GM23248 (cell line): ENCODE measurements around the gene SYPL1. TPM values are rescaled to one million over a fixed set of nuclear protein-coding genes. Genes with fewer than 3 reads are reported as not detected.

ENCODE experiments used
- DNase-seq: peaks from one replicate; pipeline ENCODE4 v3.0.0-alpha.2; 2015
- H2AFZ ChIP-seq: fragments of 200-600 bp; sonication (generic); 2 replicates; pipeline ENCODE4 v1.6.1; 2016; ENCODE audit warnings: antibody characterized with exemption
- H3F3A ChIP-seq: fragments of 200-600 bp; sonication (generic); 2 replicates; pipeline ENCODE4 v1.6.1; 2016; ENCODE audit warnings: mild to moderate bottlenecking, antibody characterized with exemption, mixed run types; ENCODE audit not compliant: insufficient read depth
- H3K27ac ChIP-seq: fragments of 200-600 bp; sonication (generic); 2 replicates; pipeline ENCODE4 v1.5.1; 2016; ENCODE audit warnings: mild to moderate bottlenecking
- H3K27me3 ChIP-seq: fragments of 200-600 bp; sonication (generic); replicated peaks from 2 replicates; pipeline ENCODE4 v1.6.1; 2016; ENCODE audit warnings: mild to moderate bottlenecking; ENCODE audit not compliant: insufficient read depth
- H3K36me3 ChIP-seq: fragments of 200-600 bp; sonication (generic); 2 replicates; pipeline ENCODE4 v1.6.1; 2016; ENCODE audit warnings: low read depth, mild to moderate bottlenecking
- H3K4me1 ChIP-seq: fragments of 200-600 bp; sonication (generic); 2 replicates; pipeline ENCODE4 v1.6.1; 2016; ENCODE audit warnings: mild to moderate bottlenecking; ENCODE audit not compliant: insufficient read depth
- H3K4me2 ChIP-seq: fragments of 200-600 bp; sonication (generic); one replicate; pipeline ENCODE4 v1.6.1; 2016; ENCODE audit warnings: mild to moderate bottlenecking; ENCODE audit not compliant: unreplicated experiment
- H3K4me3 ChIP-seq: fragments of 200-600 bp; sonication (generic); 2 replicates; pipeline ENCODE4 v1.5.1; 2016; ENCODE audit warnings: mild to moderate bottlenecking
- H3K79me2 ChIP-seq: fragments of 200-600 bp; sonication (generic); 2 replicates; pipeline ENCODE4 v1.6.1; 2016; ENCODE audit warnings: mild to moderate bottlenecking; ENCODE audit not compliant: insufficient read depth
- H3K9ac ChIP-seq: fragments of 200-600 bp; sonication (generic); 2 replicates; pipeline ENCODE4 v1.6.1; 2016; ENCODE audit warnings: mild to moderate bottlenecking
- H3K9me2 ChIP-seq: fragments of 200-600 bp; sonication (generic); 2 replicates; pipeline ENCODE4 v1.6.1; 2016; ENCODE audit warnings: mixed run types, mild to moderate bottlenecking, moderate library complexity; ENCODE audit not compliant: insufficient read depth
- H3K9me3 ChIP-seq: fragments of 200-600 bp; sonication (generic); one replicate; pipeline ENCODE4 v1.6.1; 2017; ENCODE audit warnings: low read depth
- H4K20me1 ChIP-seq: fragments of 200-600 bp; sonication (generic); 2 replicates; pipeline ENCODE4 v1.6.0; 2016; ENCODE audit not compliant: insufficient read depth
- EZH2 ChIP-seq: fragments of 200-600 bp; sonication (generic); IDR thresholded peaks from 2 replicates; pipeline ENCODE4 v1.6.1; 2018; ENCODE audit warnings: antibody characterized with exemption, mild to moderate bottlenecking; ENCODE audit not compliant: insufficient read depth, poor library complexity, severe bottlenecking
- EZH2phosphoT487 ChIP-seq: fragments of 200-600 bp; sonication (generic); IDR thresholded peaks from 2 replicates; pipeline ENCODE4 v1.6.1; 2018; ENCODE audit warnings: antibody characterized with exemption, moderate library complexity, mild to moderate bottlenecking, low read depth; ENCODE audit not compliant: insufficient read depth
- WGBS, 2 experiments: methylation state at CpG; one replicate each; pipeline ENCODE4 v1.1.6; 2015 to 2017; ENCODE audit warnings: low lambda C conversion rate in 2 of 2, low coverage in 1 of 2; ENCODE audit errors: missing lambda C conversion rate in 2 of 2; 5-methylcytosine and 5-hydroxymethylcytosine counted together
- in situ Hi-C: fragments of 300-500 bp; cut with MboI; formaldehyde crosslinking; loops from 2 replicates; pipeline ENCODE4 v1.15.0; 2020
- polyA plus RNA-seq: library from polyadenylated mRNA; unstranded; fragments of >200 nt; fragmentation: Nextera tagmentation; extraction: Ambion mirVana; gene quantifications from 2 replicates; pipeline ENCODE4 v1.2.1, GENCODE V29; 2016
- total RNA-seq: library from RNA; depleted of rRNA; stranded (reverse); fragments of >200 nt; shearing (Covaris generic); gene quantifications from 2 replicates; pipeline ENCODE4 v1.2.3, GENCODE V29; 2014

The SYPL1 gene
- total and polyA plus RNA-seq, 2 experiments from 2014 or later = 49.0 to 105 TPM

DNA sequence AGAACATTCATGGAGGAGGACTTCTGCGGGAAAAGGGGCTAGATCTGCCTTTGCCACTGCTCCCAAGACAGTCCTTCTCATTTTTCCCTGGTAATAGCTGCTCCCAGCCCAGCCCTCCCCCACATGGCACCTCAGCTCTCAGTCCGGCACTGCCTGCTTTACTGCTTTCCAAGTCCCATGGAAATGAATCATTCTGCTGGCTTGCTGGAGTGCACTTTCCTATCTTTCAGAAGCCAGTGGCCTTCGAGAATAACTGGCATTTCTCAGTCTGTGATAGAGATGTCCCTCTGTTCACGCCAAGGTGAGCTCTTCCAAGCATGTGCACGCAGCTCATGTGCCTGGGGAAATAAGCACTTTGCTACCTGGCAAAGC lies 61.4 kb downstream of the SYPL1 start:
- H3K27ac ChIP-seq = peak overlapping the region; percentile 57
- TF ChIP-seq EZH2 = no peak

GRCh38 chr7:106050002-106050745 lies 61.9 kb downstream of the SYPL1 start:
- H3K27ac ChIP-seq = peak overlapping the region; percentile 57
- peak overlapping the region; percentile 75 for H2AFZ ChIP-seq
- in situ Hi-C loops = no loop called here

More for the DNA sequence above, 61.4 kb downstream of the SYPL1 start:
- Histone ChIP-seq H4K20me1 (no peaks in the 10 kb centered on the region), H3K9me2 (no peaks in the 10 kb centered on the region), H3K4me2 (peak overlapping the region; percentile 69), H3K4me1 (peaks cover 13% of the 10 kb centered on the region), H3K27me3 (no peaks in the 10 kb centered on the region; the same call in 1 of the 2 replicates), H3K9me3 (no peaks in the 10 kb centered on the region), H3K4me3 (peak overlapping the region; percentile 25), H3K36me3 (no peaks in the 10 kb centered on the region), H3K9ac (peak overlapping the region; percentile 52), H3K79me2 (no peaks in the 10 kb centered on the region), H2AFZ (peak overlapping the region; percentile 75), H3F3A (peaks cover 13% of the 10 kb centered on the region; the same call in 1 of the 2 replicates)
- DNase-seq = peak; percentile 91
- WGBS, 2 experiments = 2 to 5% methylated on average over 4 to 5 of the region's 5 CpGs
- in situ Hi-C loops = no loop called here

DNA sequence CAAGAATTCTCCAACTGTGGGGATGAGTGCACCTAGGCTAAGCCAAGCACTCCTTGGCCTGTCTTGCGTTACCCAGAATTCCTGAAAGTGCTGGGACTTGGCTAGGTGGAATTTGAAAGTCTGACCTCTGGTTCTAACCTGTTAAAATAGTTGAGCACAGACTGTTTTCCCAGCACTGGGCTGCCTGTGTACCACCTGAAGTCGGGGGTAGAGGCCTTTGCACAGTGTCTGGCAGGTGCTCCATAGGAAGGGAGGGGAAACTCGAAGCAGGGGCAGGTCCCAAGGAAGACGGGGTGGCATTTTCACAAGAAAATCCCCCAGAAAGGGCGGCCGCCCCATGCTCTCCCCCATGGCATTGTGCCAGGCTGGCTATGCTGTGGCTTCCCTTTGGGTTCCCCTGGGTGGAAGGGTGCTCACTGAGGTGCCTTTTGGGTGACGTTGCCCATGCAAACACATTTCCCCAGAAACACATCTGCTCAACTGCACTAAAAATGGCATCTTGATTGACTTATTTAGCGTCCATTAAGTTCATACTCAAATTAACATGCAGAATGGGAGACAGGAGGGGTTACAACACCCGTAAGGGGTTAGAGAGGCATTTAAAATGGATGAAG lies 62.9 kb downstream of the SYPL1 start:
- in situ Hi-C loops = loop anchor here (10.0 kb wide), 2 partner anchors 284 to 404 kb away; no protein-coding TSS in a partner anchor
- peaks cover 13% of the 10 kb centered on the region; the same call in 1 of the 2 replicates for H3F3A ChIP-seq
- H3K4me1 ChIP-seq = peaks cover 13% of the 10 kb centered on the region
- no peaks in the 10 kb centered on the region for H3K9me3 ChIP-seq
- H4K20me1 ChIP-seq = no peaks in the 10 kb centered on the region
- no peak overlapping the region for H3K4me3 ChIP-seq
- no peak overlapping the region for H3K9ac ChIP-seq
- H3K27ac ChIP-seq = no peak overlapping the region
- DNase-seq = no peak
- H3K27me3 ChIP-seq = no peaks in the 10 kb centered on the region; the same call in 1 of the 2 replicates
- TF ChIP-seq EZH2 (no peak), EZH2phosphoT487 (no peak)
- H2AFZ ChIP-seq = no peak overlapping the region
- H3K79me2 ChIP-seq = no peaks in the 10 kb centered on the region
- 89 to 92% methylated on average over 9 of the region's 9 CpGs for WGBS, 2 experiments
- no peaks in the 10 kb centered on the region for H3K36me3 ChIP-seq
- no peaks in the 10 kb centered on the region for H3K9me2 ChIP-seq
- H3K4me2 ChIP-seq = no peak overlapping the region

More at GRCh38 chr7:106050002-106050745, 61.9 kb downstream of the SYPL1 start:
- H3K4me1 ChIP-seq = peaks cover 13% of the 10 kb centered on the region
- TF ChIP-seq EZH2phosphoT487 (no peak), EZH2 (no peak)
- H3K9ac ChIP-seq = peak overlapping the region; percentile 52
- H3K4me3 ChIP-seq = peak overlapping the region; percentile 25
- 10 to 11% methylated on average over 13 of the region's 13 CpGs for WGBS, 2 experiments
- no peaks in the 10 kb centered on the region; the same call in 1 of the 2 replicates for H3K27me3 ChIP-seq
- H3K36me3 ChIP-seq = no peaks in the 10 kb centered on the region
- peaks cover 13% of the 10 kb centered on the region; the same call in 1 of the 2 replicates for H3F3A ChIP-seq
- H3K79me2 ChIP-seq = no peaks in the 10 kb centered on the region
- no peaks in the 10 kb centered on the region for H3K9me2 ChIP-seq
- H4K20me1 ChIP-seq = no peaks in the 10 kb centered on the region
- no peaks in the 10 kb centered on the region for H3K9me3 ChIP-seq
- peak overlapping the region; percentile 69 for H3K4me2 ChIP-seq
- peak; percentile 87 for DNase-seq

DNA sequence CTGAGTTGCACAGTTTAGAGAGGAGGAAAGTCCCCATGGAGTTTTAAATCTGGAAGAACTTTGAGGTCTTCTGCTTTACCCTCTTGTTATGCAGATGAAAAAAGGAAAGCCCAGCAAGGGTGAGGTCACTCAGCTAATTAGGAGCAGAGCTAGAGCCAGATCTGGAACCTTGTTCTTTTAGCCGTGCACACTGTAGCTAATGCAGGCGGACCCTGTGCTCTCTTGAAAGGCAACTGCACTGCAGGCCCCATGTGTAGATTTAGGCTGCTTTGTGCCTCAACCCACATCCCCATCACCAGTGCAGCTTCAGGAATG lies 63.4 kb downstream of the SYPL1 start:
- H3K4me2 ChIP-seq = no peak overlapping the region
- H3K36me3 ChIP-seq = no peaks in the 10 kb centered on the region
- WGBS, 2 experiments = 65 to 77% methylated on average over 2 of the region's 2 CpGs
- H3K27ac ChIP-seq = no peak overlapping the region
- no peak overlapping the region for H3K4me3 ChIP-seq
- H3F3A ChIP-seq = peaks cover 13% of the 10 kb centered on the region; the same call in 1 of the 2 replicates
- no peaks in the 10 kb centered on the region for H4K20me1 ChIP-seq
- H3K9me3 ChIP-seq = no peaks in the 10 kb centered on the region
- H3K9ac ChIP-seq = no peak overlapping the region
- in situ Hi-C loops = loop anchor here (10.0 kb wide), 2 partner anchors 284 to 404 kb away; no protein-coding TSS in a partner anchor
- peaks cover 13% of the 10 kb centered on the region for H3K4me1 ChIP-seq
- TF ChIP-seq EZH2 (no peak), EZH2phosphoT487 (no peak)
- no peaks in the 10 kb centered on the region for H3K9me2 ChIP-seq
- no peaks in the 10 kb centered on the region for H3K79me2 ChIP-seq
- DNase-seq = no peak
- peaks cover 4% of the 10 kb centered on the region for H3K27me3 ChIP-seq
- no peak overlapping the region for H2AFZ ChIP-seq
